GM12892 (cell line): ENCODE results near the gene KLRC4.

Experiments
- POLR2A ChIP-seq: IDR thresholded peaks from 2 replicates; pipeline ENCODE4 v1.6.1; 2011; ENCODE audit warnings: low read depth, low read length, control low read depth
- POLR2AphosphoS5 ChIP-seq: IDR thresholded peaks from 2 replicates; pipeline ENCODE4 v1.6.1; 2011; ENCODE audit warnings: low read depth, low read length, control low read depth

- TF ChIP-seq POLR2AphosphoS5 (no peak), POLR2A (no peak)
Measured at GRCh38 chr12:10408842-10409241, 715 bp downstream of the KLRC4 start.
